SK-N-SH (cell line): ENCODE data around the gene FOXG1. TPM values are rescaled to one million over a fixed set of nuclear protein-coding genes. Genes with fewer than 3 reads are reported as not detected.

Source experiments
- CTCF ChIA-PET: fragments of 300-600, 350-600 bp; formaldehyde crosslinking; extraction: SDS; loops from one replicate; lab custom pipeline; 2021; lab: Yijun Ruan, JAX
- POLR2A ChIA-PET: fragments of 350-600 bp; sonication (Branson Sonifier 250); formaldehyde crosslinking; extraction: SDS; loops from one replicate; lab custom pipeline; 2020; ENCODE audit warnings: antibody characterized with exemption, inconsistent platforms; lab: Yijun Ruan, JAX
- DNase-seq: peaks from one replicate; pipeline ENCODE4 v3.0.0; 2012
- H2AFZ ChIP-seq: fragments of 200-600 bp; sonication (generic); 2 replicates; pipeline ENCODE4 v1.8.1; 2016; ENCODE audit warnings: antibody characterized with exemption, mild to moderate bottlenecking, low read depth
- H3F3A ChIP-seq: fragments of 200-600 bp; sonication (generic); replicated peaks from 2 replicates; pipeline ENCODE3; 2016; ENCODE audit warnings: antibody characterized with exemption, mild to moderate bottlenecking; ENCODE audit not compliant: insufficient read depth
- H3K27ac ChIP-seq, 2 experiments: fragments of 200-500 bp in 1 of 2; fragments of 200-600 bp in 1 of 2; sonication (Bioruptor generic) in 1 of 2; sonication (generic), shearing (Covaris generic) in 1 of 2; 2 replicates each; pipeline versions ENCODE4 v1.5.1 to v1.6.1; 2014 to 2016; ENCODE audit warnings: low read depth in 2 of 2, inconsistent platforms in 1 of 2, low read length in 1 of 2, mild to moderate bottlenecking in 1 of 2, mixed read lengths in 1 of 2
- H3K27me3 ChIP-seq: fragments of 200-600 bp; sonication (generic), shearing (Covaris generic); 2 replicates; pipeline ENCODE4 v1.6.1; 2016; ENCODE audit warnings: mixed run types; ENCODE audit not compliant: insufficient read depth
- H3K36me3 ChIP-seq, 2 experiments: fragments of 200-500 bp in 1 of 2; fragments of 200-600 bp in 1 of 2; sonication (Bioruptor generic) in 1 of 2; sonication (generic) in 1 of 2; replicated peaks in 1 of 2; 2 replicates each; pipeline versions ENCODE3 to v1.5.1; 2014 to 2016; ENCODE audit warnings: low read length in 1 of 2, mild to moderate bottlenecking in 1 of 2; ENCODE audit not compliant: insufficient read depth in 2 of 2, control insufficient read depth in 1 of 2
- H3K4me1 ChIP-seq, 2 experiments: fragments of 200-500 bp in 1 of 2; fragments of 200-600 bp in 1 of 2; sonication (Bioruptor generic) in 1 of 2; sonication (generic), shearing (Covaris generic) in 1 of 2; 2 replicates each; pipeline versions ENCODE4 v1.5.1 to v1.6.1; 2014 to 2016; ENCODE audit warnings: low read depth in 1 of 2, low read length in 1 of 2, mixed run types in 1 of 2; ENCODE audit not compliant: insufficient read depth in 2 of 2, control insufficient read depth in 1 of 2
- H3K4me2 ChIP-seq: fragments of 200-600 bp; sonication (generic), shearing (Covaris generic); 2 replicates; pipeline ENCODE4 v1.6.1; 2017; ENCODE audit warnings: mixed run types
- H3K4me3 ChIP-seq, 2 experiments: fragments of 200-500 bp in 1 of 2; fragments of 200-600 bp in 1 of 2; sonication (Bioruptor generic) in 1 of 2; sonication (generic), shearing (Covaris generic) in 1 of 2; 2 replicates each; pipeline versions ENCODE4 v1.5.1 to v1.8.1; 2014 to 2016; ENCODE audit warnings: low read depth in 2 of 2, inconsistent platforms in 1 of 2, low read length in 1 of 2, mild to moderate bottlenecking in 1 of 2, mixed read lengths in 1 of 2, moderate library complexity in 1 of 2
- H3K79me2 ChIP-seq: fragments of 200-600 bp; sonication (generic); 2 replicates; pipeline ENCODE4 v1.8.1; 2017; ENCODE audit warnings: mild to moderate bottlenecking; ENCODE audit not compliant: insufficient read depth
- H3K9ac ChIP-seq: fragments of 200-600 bp; sonication (generic); 2 replicates; pipeline ENCODE4 v1.6.1; 2017; ENCODE audit warnings: mixed run types
- H3K9me2 ChIP-seq: fragments of 200-600 bp; sonication (generic); 2 replicates; pipeline ENCODE4 v1.6.1; 2017; ENCODE audit warnings: mixed run types
- H3K9me3 ChIP-seq: fragments of 200-600 bp; sonication (generic); 2 replicates; pipeline ENCODE4 v1.6.1; 2017; ENCODE audit warnings: mixed run types, mild to moderate bottlenecking, moderate library complexity
- H4K20me1 ChIP-seq: fragments of 200-600 bp; sonication (generic); 2 replicates; pipeline ENCODE4 v1.6.1; 2017; ENCODE audit warnings: mild to moderate bottlenecking, mixed run types; ENCODE audit not compliant: insufficient read depth
- CHD2 ChIP-seq: fragments of 150-350 bp; IDR thresholded peaks from 2 replicates; pipeline ENCODE4 v1.6.1; 2018; ENCODE audit warnings: low read length; ENCODE audit not compliant: partially characterized antibody
- EZH2phosphoT487 ChIP-seq: fragments of 200-600 bp; sonication (generic); IDR thresholded peaks from 2 replicates; pipeline ENCODE4 v1.6.1; 2017; ENCODE audit warnings: low read depth, mixed run types, mild to moderate bottlenecking, antibody characterized with exemption, moderate library complexity, borderline replicate concordance
- FOSL2 ChIP-seq: IDR thresholded peaks from 2 replicates; pipeline ENCODE4 v1.4.0; 2012; ENCODE audit warnings: low read depth, mild to moderate bottlenecking, moderate library complexity, borderline replicate concordance
- FOXJ3 ChIP-seq: sonication (generic); formaldehyde crosslinking; IDR thresholded peaks from 2 replicates; pipeline ENCODE4 v1.5.1; 2020; ENCODE audit warnings: mild to moderate bottlenecking, missing genetic modification reagents
- MXI1 ChIP-seq: IDR thresholded peaks from 2 replicates; pipeline ENCODE4 v1.6.1; 2012; ENCODE audit warnings: mild to moderate bottlenecking, low read depth, low read length, improper control_type of control experiment
- POLR2AphosphoS5 ChIP-seq: IDR thresholded peaks from 2 replicates; pipeline ENCODE4 v1.6.1; 2012; ENCODE audit warnings: low read depth, low read length
- RAD21 ChIP-seq: IDR thresholded peaks from 2 replicates; pipeline ENCODE4 v1.6.1; 2012; ENCODE audit warnings: mild to moderate bottlenecking, low read length
- TCF12 ChIP-seq: IDR thresholded peaks from 2 replicates; pipeline ENCODE4 v1.4.0; 2012
- TEAD4 ChIP-seq: IDR thresholded peaks from 2 replicates; pipeline ENCODE4 v1.4.0; 2012; ENCODE audit warnings: mild to moderate bottlenecking, borderline replicate concordance; ENCODE audit not compliant: insufficient read depth
- YY1 ChIP-seq: IDR thresholded peaks from 2 replicates; pipeline ENCODE4 v1.4.0; 2012; ENCODE audit warnings: low read depth, mild to moderate bottlenecking
- WGBS: methylation state at CpG from one replicate; pipeline ENCODE4 v1.1.6; 2017; ENCODE audit warnings: low lambda C conversion rate; 5-methylcytosine and 5-hydroxymethylcytosine counted together
- polyA plus RNA-seq, 3 experiments: library from polyadenylated mRNA; depleted of rRNA; stranded (reverse); fragments of >200 nt; gene quantifications; 2 replicates each; pipeline ENCODE4 v1.2.3, GENCODE V29; 2012
- TF ChIP-seq, protein P1 (sequence below): IDR thresholded peaks from 2 replicates; pipeline ENCODE4 v1.4.0; 2012; ENCODE audit warnings: low read depth, borderline replicate concordance
- TF ChIP-seq, protein P2 (sequence below): fragments of 150-350 bp; IDR thresholded peaks from 2 replicates; pipeline ENCODE4 v1.6.1; 2017; ENCODE audit warnings: antibody characterized with exemption, low read length, low read depth, borderline replicate concordance
- TF ChIP-seq, protein P3 (sequence below): fragments of 200-600 bp; sonication (generic); IDR thresholded peaks from 2 replicates; pipeline ENCODE4 v1.6.1; 2017; ENCODE audit warnings: antibody characterized with exemption, mild to moderate bottlenecking, moderate library complexity
- TF ChIP-seq, protein P4 (sequence below): IDR thresholded peaks from 2 replicates; pipeline ENCODE4 v1.4.0; 2012; ENCODE audit warnings: low read depth, borderline replicate concordance

FOXG1 gene
- polyA plus RNA-seq, 1 of the 3 experiments (the other 2 are of a cell fraction): not detected

DNA sequence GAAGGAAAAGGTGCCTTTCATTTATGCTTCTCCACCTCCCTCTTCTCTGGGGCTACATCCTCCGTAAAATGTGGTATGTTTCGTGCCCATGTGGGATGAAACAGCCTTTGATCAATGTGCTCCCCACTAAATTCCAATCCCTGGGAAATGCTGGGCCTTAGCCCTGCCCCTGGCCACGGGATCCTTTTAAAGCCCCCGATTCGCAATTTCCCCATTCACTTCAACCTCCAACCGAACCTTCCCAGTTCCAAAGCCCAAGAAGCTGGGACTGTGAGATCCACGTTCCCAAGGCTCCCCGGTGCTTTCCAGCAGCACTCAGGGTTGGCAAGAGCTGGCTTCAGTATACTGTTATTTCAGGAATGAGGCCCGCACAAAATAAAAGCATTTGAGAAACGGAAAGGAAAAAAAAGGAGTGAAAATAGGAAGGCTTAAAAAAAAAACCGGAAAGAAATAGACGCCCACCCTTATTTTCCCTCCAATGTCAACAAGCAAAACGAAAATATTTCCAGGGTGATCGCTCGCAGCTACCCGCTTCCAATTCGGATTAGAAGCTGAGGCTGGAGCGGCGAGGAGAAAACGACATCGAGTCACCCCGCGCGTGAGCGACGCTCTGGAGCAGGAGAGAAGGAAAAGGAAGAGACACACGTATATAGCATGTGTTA, 1.3 kb upstream of the FOXG1 start:
- POLR2A ChIA-PET: no interaction called here
- Histone ChIP-seq H3K4me1 (no peaks in the 10 kb centered on the region), H3K27me3 (peaks cover 75% of the 10 kb centered on the region), H3K9me2 (no peaks in the 10 kb centered on the region), H3K9ac (no peak overlapping the region), H3K79me2 (no peaks in the 10 kb centered on the region), H2AFZ (no peak overlapping the region), H3F3A (no peaks in the 10 kb centered on the region), H3K27ac (no peak overlapping the region), H3K4me3 (no peak overlapping the region), H3K4me2 (peak overlapping the region; percentile 15; the same call in 1 of the 2 replicates), H4K20me1 (no peaks in the 10 kb centered on the region), H3K9me3 (no peaks in the 10 kb centered on the region), H3K36me3 (no peaks in the 10 kb centered on the region)
- no peak for TF ChIP-seq EZH2phosphoT487
- no peak for TF ChIP-seq POLR2AphosphoS5
- TF ChIP-seq TEAD4: no peak
- no peak for TF ChIP-seq YY1
- TF ChIP-seq FOSL2: no peak
- TF ChIP-seq RAD21: no peak
- TF ChIP-seq, protein P1, sequence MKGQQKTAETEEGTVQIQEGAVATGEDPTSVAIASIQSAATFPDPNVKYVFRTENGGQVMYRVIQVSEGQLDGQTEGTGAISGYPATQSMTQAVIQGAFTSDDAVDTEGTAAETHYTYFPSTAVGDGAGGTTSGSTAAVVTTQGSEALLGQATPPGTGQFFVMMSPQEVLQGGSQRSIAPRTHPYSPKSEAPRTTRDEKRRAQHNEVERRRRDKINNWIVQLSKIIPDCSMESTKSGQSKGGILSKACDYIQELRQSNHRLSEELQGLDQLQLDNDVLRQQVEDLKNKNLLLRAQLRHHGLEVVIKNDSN: no peak
- TF ChIP-seq FOXJ3 (CRISPR knock-in tag): no peak
- no peak for TF ChIP-seq CHD2
- TF ChIP-seq, protein P2, sequence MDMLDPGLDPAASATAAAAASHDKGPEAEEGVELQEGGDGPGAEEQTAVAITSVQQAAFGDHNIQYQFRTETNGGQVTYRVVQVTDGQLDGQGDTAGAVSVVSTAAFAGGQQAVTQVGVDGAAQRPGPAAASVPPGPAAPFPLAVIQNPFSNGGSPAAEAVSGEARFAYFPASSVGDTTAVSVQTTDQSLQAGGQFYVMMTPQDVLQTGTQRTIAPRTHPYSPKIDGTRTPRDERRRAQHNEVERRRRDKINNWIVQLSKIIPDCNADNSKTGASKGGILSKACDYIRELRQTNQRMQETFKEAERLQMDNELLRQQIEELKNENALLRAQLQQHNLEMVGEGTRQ: no peak
- no peak for TF ChIP-seq TCF12
- TF ChIP-seq MXI1: no peak
- TF ChIP-seq, protein P3, sequence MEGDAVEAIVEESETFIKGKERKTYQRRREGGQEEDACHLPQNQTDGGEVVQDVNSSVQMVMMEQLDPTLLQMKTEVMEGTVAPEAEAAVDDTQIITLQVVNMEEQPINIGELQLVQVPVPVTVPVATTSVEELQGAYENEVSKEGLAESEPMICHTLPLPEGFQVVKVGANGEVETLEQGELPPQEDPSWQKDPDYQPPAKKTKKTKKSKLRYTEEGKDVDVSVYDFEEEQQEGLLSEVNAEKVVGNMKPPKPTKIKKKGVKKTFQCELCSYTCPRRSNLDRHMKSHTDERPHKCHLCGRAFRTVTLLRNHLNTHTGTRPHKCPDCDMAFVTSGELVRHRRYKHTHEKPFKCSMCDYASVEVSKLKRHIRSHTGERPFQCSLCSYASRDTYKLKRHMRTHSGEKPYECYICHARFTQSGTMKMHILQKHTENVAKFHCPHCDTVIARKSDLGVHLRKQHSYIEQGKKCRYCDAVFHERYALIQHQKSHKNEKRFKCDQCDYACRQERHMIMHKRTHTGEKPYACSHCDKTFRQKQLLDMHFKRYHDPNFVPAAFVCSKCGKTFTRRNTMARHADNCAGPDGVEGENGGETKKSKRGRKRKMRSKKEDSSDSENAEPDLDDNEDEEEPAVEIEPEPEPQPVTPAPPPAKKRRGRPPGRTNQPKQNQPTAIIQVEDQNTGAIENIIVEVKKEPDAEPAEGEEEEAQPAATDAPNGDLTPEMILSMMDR: no peak
- TF ChIP-seq, protein P4, sequence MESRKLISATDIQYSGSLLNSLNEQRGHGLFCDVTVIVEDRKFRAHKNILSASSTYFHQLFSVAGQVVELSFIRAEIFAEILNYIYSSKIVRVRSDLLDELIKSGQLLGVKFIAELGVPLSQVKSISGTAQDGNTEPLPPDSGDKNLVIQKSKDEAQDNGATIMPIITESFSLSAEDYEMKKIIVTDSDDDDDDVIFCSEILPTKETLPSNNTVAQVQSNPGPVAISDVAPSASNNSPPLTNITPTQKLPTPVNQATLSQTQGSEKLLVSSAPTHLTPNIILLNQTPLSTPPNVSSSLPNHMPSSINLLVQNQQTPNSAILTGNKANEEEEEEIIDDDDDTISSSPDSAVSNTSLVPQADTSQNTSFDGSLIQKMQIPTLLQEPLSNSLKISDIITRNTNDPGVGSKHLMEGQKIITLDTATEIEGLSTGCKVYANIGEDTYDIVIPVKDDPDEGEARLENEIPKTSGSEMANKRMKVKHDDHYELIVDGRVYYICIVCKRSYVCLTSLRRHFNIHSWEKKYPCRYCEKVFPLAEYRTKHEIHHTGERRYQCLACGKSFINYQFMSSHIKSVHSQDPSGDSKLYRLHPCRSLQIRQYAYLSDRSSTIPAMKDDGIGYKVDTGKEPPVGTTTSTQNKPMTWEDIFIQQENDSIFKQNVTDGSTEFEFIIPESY: no peak
- CTCF ChIA-PET: interaction anchor here (1.6 to 3.6 kb wide), 2 partner anchors 9 to 11 kb away, joined by 5 to 15 read pairs; no protein-coding TSS in a partner anchor
- no peak for DNase-seq
- 23% methylated on average over 26 of the region's 27 CpGs for WGBS
